Lower lobe of right lung (tissue), 2 donors: Measurements from ENCODE around the gene ANAPC10. TPM values are rescaled to one million over a fixed set of nuclear protein-coding genes. Genes with fewer than 3 reads are reported as not detected.

Experiments
- ATAC-seq, 2 donors: fragments of 200-7000 bp; cut with Tn5 transposase; one replicate each; pipeline ENCODE4 v1.9.1; 2020 to 2022; ENCODE audit warnings: mild to moderate bottlenecking in 2 of 2, moderate library complexity in 2 of 2
- DNase-seq: peaks from one replicate; pipeline ENCODE4 v3.0.0-alpha.2; 2020
- H3K27ac ChIP-seq: fragments of 200-600 bp; one replicate; pipeline ENCODE4 v1.8.0; 2022
- H3K27me3 ChIP-seq: fragments of 200-600 bp; one replicate; pipeline ENCODE4 v1.8.0; 2022; ENCODE audit warnings: low read depth
- H3K36me3 ChIP-seq: fragments of 200-600 bp; one replicate; pipeline ENCODE4 v1.8.0; 2022; ENCODE audit warnings: mild to moderate bottlenecking
- H3K4me1 ChIP-seq: fragments of 200-600 bp; one replicate; pipeline ENCODE4 v1.8.0; 2022
- H3K4me3 ChIP-seq: fragments of 200-600 bp; one replicate; pipeline ENCODE4 v1.8.0; 2022; ENCODE audit warnings: mild to moderate bottlenecking
- H3K9me3 ChIP-seq: fragments of 200-600 bp; one replicate; pipeline ENCODE4 v1.8.0; 2022
- intact Hi-C: fragments of 100-400 bp; cut with DNase I; formaldehyde crosslinking; loops from one replicate; pipeline ENCODE4 v1.11.0; 2022
- total RNA-seq: library from RNA; stranded (reverse); fragmentation: NEBNext Ultra II Directional; extraction: Animal tissue kit (Norgen Biotek cat#: 25700); gene quantifications from one replicate; pipeline ENCODE4 v1.2.1, GENCODE V29; 2021
- TF ChIP-seq, protein P1 (sequence below): fragments of 200-600 bp; IDR thresholded peaks from one replicate; pipeline ENCODE4 v1.8.0; 2022; ENCODE audit warnings: antibody characterized with exemption, mild to moderate bottlenecking
- donor health status: DM: no; HTN: yes; CAD: no; lungs with severe emphysema.

ANAPC10 gene
- total RNA-seq, 1 donor from 2014 or later, result 20.5 TPM

DNA sequence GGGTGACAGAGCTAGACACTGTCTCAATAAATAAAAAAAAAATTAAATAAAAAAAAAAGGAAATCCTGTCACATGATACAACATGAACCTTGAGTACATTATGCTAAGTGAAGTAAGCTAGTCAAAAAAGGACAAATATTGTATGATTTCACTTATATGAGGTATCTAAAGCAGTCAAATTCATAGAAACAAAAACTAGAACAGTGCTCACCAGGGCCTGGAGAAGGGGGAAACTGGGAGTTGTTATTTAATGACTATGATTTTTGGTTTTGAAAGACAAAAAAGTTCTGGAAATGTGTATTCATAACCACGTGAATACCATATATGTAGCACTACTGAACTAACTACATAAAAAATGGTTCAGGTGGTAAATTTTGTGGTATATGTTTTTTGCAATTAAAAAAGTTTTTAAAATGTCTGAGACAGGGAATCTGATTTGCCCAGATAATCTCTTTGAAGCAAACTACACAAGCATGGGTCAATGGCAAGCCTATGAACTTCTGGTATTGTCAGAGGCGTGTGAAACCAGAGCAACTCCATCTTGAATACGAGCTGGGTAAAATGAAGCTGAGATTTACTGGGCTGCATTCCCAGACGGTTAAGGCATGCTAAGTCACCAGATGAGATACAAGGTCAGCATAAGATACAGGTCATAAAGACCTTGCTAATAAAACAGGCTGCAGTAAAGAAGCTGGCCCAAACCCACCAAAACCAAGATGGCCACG lies 42.3 kb downstream of the ANAPC10 start:
- no peaks in the 10 kb centered on the region for H3K4me1 ChIP-seq
- intact Hi-C loops, result no loop called here
- H3K36me3 ChIP-seq, result no peaks in the 10 kb centered on the region
- DNase-seq (no peak), ATAC-seq (no peak)
- no peak overlapping the region for H3K4me3 ChIP-seq
- TF ChIP-seq, protein P1, sequence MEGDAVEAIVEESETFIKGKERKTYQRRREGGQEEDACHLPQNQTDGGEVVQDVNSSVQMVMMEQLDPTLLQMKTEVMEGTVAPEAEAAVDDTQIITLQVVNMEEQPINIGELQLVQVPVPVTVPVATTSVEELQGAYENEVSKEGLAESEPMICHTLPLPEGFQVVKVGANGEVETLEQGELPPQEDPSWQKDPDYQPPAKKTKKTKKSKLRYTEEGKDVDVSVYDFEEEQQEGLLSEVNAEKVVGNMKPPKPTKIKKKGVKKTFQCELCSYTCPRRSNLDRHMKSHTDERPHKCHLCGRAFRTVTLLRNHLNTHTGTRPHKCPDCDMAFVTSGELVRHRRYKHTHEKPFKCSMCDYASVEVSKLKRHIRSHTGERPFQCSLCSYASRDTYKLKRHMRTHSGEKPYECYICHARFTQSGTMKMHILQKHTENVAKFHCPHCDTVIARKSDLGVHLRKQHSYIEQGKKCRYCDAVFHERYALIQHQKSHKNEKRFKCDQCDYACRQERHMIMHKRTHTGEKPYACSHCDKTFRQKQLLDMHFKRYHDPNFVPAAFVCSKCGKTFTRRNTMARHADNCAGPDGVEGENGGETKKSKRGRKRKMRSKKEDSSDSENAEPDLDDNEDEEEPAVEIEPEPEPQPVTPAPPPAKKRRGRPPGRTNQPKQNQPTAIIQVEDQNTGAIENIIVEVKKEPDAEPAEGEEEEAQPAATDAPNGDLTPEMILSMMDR, result no peak
- H3K27me3 ChIP-seq, result no peaks in the 10 kb centered on the region
- H3K27ac ChIP-seq, result no peak overlapping the region
- H3K9me3 ChIP-seq, result no peaks in the 10 kb centered on the region

DNA sequence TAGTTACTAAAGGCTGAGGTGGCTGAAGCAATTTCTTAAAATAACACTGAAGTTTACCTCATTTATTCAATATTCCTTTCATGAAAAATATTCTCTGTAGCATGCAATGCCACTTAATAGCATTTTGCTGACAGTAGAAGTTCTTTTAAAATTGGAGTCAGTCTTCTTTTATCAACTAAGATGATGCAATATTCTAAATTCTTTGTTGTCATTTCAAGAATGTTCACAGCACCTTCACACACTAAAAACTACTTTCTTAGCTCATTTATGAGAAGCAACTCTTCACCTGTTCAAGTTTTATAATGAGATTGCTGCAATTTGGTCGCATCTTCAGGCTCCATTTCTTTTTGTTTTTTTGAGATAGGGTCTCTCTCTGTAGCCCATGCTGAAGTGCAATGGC lies 48.8 kb downstream of the ANAPC10 start:
- ATAC-seq (no peak), DNase-seq (no peak)
- H3K9me3 ChIP-seq, result no peaks in the 10 kb centered on the region
- intact Hi-C loops, result no loop called here
- TF ChIP-seq, protein P1, result no peak
- no peak overlapping the region for H3K27ac ChIP-seq
- no peaks in the 10 kb centered on the region for H3K36me3 ChIP-seq
- no peaks in the 10 kb centered on the region for H3K4me1 ChIP-seq
- no peak overlapping the region for H3K4me3 ChIP-seq
- H3K27me3 ChIP-seq, result no peaks in the 10 kb centered on the region

DNA sequence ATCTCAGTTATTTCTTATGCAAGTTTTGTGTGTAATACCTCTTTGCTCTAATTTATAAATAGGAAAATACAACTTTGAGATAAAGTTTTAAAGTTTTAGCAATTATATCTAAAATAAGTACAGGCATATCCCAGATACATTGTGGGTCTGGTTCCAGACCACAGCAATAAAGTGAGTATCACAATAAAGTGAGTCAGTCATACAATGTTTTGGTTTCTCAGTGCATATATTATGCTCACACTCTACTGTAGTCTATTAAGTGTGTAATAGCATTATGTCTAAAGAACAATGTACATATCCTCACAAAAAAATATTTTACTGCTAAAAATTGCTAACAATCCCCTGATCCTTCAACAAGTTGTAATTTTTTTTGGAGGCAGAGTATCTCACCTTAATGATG lies 49.2 kb downstream of the ANAPC10 start:
- Histone ChIP-seq H3K27ac (no peak overlapping the region), H3K36me3 (no peaks in the 10 kb centered on the region), H3K9me3 (no peaks in the 10 kb centered on the region), H3K4me1 (no peaks in the 10 kb centered on the region), H3K4me3 (no peak overlapping the region), H3K27me3 (no peaks in the 10 kb centered on the region)
- TF ChIP-seq, protein P1, result no peak
- DNase-seq (no peak), ATAC-seq (no peak)
- intact Hi-C loops, result no loop called here

DNA sequence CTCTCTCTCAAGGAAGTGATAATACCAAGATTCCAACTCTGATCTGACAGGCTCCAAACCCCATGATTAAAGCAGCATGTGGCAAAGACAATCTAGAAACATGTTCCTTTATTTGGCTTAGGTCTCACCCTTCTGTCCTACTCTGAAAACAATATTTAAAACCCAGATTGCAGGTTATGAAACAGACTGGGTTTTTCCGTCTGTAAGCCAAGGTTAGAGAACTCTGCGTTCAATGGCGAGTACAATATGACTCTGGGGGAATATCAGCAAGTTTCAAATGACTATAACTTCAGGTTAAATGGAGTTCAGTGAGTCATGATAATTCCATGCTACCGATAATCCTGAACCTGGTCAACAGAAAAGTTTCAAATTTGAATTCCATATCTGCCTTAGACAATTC lies 50.8 kb downstream of the ANAPC10 start:
- Histone ChIP-seq H3K4me3 (no peak overlapping the region), H3K27ac (no peak overlapping the region), H3K9me3 (no peaks in the 10 kb centered on the region), H3K27me3 (no peaks in the 10 kb centered on the region), H3K36me3 (no peaks in the 10 kb centered on the region), H3K4me1 (no peaks in the 10 kb centered on the region)
- no peak for DNase-seq
- no peak for ATAC-seq
- intact Hi-C loops, result no loop called here
- TF ChIP-seq, protein P1, result no peak

DNA sequence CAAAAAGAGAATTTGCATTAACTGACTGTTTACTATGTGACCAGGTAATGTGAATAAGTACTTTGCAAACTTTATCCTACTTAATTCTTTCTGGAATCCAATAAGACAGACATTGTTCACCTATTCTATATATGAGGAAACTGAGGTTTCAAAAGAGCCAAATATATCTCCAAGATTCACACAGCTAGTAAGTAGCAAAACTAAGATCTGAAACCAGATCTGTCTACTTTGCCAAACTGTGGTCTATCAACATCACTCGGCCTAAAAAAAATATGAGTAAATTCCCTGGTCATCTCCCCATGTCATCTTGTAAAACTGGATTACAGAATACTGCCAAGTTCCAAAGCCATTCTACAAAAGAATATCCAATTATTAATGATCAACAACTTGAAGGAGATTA lies 52.8 kb downstream of the ANAPC10 start:
- no peaks in the 10 kb centered on the region for H3K27me3 ChIP-seq
- TF ChIP-seq, protein P1, result no peak
- no peak for DNase-seq
- no peak overlapping the region for H3K27ac ChIP-seq
- H3K9me3 ChIP-seq, result no peaks in the 10 kb centered on the region
- H3K4me1 ChIP-seq, result no peaks in the 10 kb centered on the region
- no peak for ATAC-seq
- intact Hi-C loops, result no loop called here
- no peak overlapping the region for H3K4me3 ChIP-seq
- H3K36me3 ChIP-seq, result no peaks in the 10 kb centered on the region
